GM18907 (cell line): ENCODE data around the gene NFE2.

Experiments
- ATAC-seq: cut with Tn5 transposase; IDR thresholded peaks from one replicate; pipeline ENCODE4 v1.9.1; 2021; ENCODE audit warnings: mild to moderate bottlenecking, moderate library complexity; ENCODE audit not compliant: unreplicated experiment

Gene NFE2

GRCh38 chr12:54306925-54307741, 6.3 kb upstream of the NFE2 start:
- ATAC-seq, result no peak

- no peak for ATAC-seq
These were observed 3.5 kb upstream of the NFE2 start for GRCh38 chr12:54304187-54304810.

- ATAC-seq, result no peak
These were observed 2.8 kb upstream of the NFE2 start for GRCh38 chr12:54303640-54304039.

GRCh38 chr12:54301428-54302048, 723 bp upstream of the NFE2 start:
- no peak for ATAC-seq

- ATAC-seq, result no peak
These were observed 537 bp downstream of the NFE2 start for GRCh38 chr12:54300225-54300731.

- ATAC-seq, result no peak
These were observed 1.1 kb downstream of the NFE2 start for GRCh38 chr12:54299515-54300224.

GRCh38 chr12:54298904-54299303, 1.9 kb downstream of the NFE2 start:
- ATAC-seq, result no peak

- no peak for ATAC-seq
These were observed 4.3 kb downstream of the NFE2 start for GRCh38 chr12:54296393-54297099.

- no peak for ATAC-seq
These were observed 5.8 kb downstream of the NFE2 start for GRCh38 chr12:54294953-54295566.

GRCh38 chr12:54294152-54294952, 6.5 kb downstream of the NFE2 start:
- ATAC-seq, result no peak

- no peak for ATAC-seq
These were observed 7.9 kb downstream of the NFE2 start for GRCh38 chr12:54292931-54293241.

GRCh38 chr12:54292083-54292930, 8.5 kb downstream of the NFE2 start:
- no peak for ATAC-seq

- no peak for ATAC-seq
These were observed 13.3 kb downstream of the NFE2 start for GRCh38 chr12:54287261-54288157.

GRCh38 chr12:54286042-54287030, 14.5 kb downstream of the NFE2 start:
- no peak for ATAC-seq

GRCh38 chr12:54285150-54286041, 15.4 kb downstream of the NFE2 start:
- ATAC-seq, result no peak
